Heart left ventricle (tissue), 13 donors: ENCODE results near the gene GSK3B.

ENCODE experiments used
- CTCF ChIP-seq, 12 donors: fragments of 200-600 bp; sonication (generic) in 4 of 12; IDR thresholded peaks; one replicate each; pipeline versions ENCODE4 v1.5.0 to v1.8.0; 2018 to 2022; ENCODE audit warnings: antibody characterized with exemption in 12 of 12, mild to moderate bottlenecking in 5 of 12
- POLR2A ChIP-seq, 2 donors: fragments of 450-650 bp; IDR thresholded peaks; one replicate each; pipeline ENCODE4 v1.6.1; 2017; ENCODE audit warnings: antibody characterized with exemption in 2 of 2, mild to moderate bottlenecking in 2 of 2, moderate library complexity in 2 of 2
- donor health status: ischemic (EF 13 %, LVEDD 7.1; RV severe dilation, severe dysfunction).
- donor health status: DM: no; HTN: yes; CAD: no.
- donor health status: DM: no; HTN: no; CAD: no.
- donor health status: ischemic (EF 25% LVEDD 6.9; RV normal size, moderate dysfunction).
- donor health status: ischemic (EF 25% LVEDD 5.7; RV mildly dilated, moderate dysfunction).
- donor health status: ischemic (EF 35%, LVEDD 5.7; RV mildly dilated, moderate dysfunction).
- donor health status: nonischemic (EF 11% LVEDD 7.7; RV severe dilation, severe dysfunction).
- donor health status: DM: yes; HTN: yes; CAD: no.
- donor health status: PGD.
- donor health status: ischemic (EF 29% LVEDD 5.4; RV normal size, mild dysfunction).
- donor health status: nonischemic (EF 23%, LVEDD 6.1; RV moderate dilation, normal function).

DNA sequence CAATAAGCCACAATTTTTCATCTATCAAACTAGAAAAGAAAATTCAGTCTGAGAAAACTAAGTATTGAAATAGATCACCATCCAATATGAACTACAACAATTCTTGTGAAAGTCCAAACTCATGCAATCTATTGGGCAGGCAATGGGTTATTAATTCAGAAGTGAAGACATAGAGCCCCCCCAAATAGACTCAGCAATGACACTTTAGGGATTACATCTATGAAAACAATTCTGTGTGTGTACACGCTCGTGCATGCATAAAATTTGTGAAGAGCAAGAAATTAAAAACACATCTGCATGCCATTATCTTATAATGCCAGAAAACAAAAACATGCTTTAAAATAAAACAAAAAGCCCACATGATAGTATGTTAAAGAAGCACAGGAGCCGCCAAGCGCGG lies 161.0 kb downstream of the GSK3B start:
- TF ChIP-seq CTCF (IDR thresholded peaks at IDR 0.05) (no peak), POLR2A (IDR thresholded peaks at IDR 0.05) (no peak)
